C1 segment of cervical spinal cord (tissue), 14 donors: ENCODE measurements around the gene RPS6KC1.
"Not testable (repeated sequence)": the region's sequence is repeated elsewhere in the genome, so short reads cannot be mapped to it uniquely, and the experiment has no call there.

Experiments
- DNase-seq, 14 donors: peaks; one replicate each; lab custom pipeline; 2025; lab: John Stamatoyannopoulos, UW

Gene RPS6KC1

DNA sequence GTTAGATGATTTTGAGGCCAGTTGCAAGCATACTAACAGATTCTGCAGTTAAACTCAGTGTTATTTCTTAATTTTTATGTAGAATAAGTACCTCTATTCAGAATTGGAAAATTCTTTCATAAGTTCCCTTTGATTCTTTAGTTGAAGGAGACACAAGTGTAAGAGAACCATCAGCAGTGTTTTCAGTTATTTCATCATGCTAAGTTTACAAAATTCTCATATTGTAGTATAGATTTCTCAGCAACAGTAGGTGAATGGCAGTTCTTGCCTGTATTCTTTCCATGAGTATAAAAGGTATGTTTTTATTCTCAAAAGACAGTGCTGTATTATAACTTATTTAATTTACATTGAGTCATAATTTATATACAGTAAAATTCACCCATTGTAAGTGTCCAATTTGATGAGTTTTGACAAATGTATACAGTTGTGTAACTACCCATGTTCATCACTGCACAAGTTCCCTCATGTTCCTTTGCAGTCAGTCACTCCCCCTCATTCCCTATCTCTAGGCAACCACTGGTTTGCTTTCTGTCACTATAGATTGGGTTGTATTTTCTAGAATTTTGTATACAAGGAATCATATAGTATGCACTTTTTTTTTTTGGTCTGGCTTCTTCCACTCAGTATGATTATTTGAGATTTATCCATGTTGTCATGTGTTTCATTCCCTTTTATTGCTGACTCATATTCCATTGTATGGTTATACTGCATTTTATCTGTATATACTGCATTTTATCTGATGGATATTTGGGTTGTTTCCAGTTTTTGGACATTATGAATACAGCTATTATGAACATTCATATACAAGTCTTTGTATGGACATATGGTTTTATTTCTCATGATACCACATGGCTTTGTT is 3.9 kb downstream of the RPS6KC1 start:
- DNase-seq, result no peak

DNA sequence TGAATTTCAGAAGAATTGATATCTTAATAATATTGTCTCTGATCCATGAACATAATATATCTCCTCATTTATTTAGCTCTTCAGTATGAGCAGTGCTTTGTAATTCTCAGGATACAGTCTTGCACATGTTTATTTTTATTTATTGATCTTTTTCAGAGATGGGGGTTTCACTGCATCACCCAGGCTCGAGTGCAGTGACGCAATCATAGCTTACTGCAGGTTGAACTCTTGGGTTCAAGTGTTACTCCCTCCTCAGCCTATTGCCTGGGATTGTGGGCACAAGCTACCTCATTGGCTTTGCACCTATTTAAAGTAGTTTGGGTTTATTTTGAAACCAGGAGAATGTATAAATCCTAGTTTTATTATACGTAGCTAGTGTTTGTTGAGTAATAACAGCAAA is 4.7 kb downstream of the RPS6KC1 start:
- no peak for DNase-seq

DNA sequence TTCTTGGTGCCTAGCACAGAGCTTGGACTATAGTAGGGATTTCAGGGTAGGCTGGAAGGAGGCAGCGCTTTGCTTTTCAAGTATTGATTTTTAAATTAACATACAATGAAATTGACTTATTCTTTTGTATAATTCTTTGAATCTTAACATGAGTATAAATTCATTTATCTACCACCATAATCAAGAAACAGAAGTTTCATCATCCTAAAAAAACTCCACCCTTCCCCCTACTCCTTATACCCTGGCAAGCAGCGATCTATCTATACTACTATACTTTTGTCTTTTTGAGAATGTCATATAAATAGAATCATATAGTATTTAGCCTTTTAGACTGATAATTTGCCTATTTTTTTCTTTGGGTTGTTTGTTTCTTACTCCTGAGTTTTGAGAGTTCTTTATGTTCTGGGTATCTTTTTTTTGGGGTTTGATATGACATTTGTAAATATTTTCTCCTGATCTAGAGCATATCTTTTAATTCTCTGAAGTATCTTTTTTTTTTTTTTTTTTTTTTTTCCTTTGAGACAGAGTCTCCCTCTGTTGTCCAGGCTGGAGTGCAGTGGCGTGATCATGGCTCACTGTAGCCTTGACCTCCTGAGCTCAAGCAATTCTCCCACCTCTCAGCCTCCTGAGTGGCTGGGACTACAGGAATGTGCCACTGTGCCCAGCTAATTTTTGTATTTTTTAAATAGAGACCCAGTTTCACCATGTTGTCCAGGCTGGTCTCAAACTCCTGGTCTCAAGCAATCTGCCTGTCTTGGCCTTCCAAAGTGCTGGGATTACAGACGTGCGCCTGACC is 6.4 kb downstream of the RPS6KC1 start:
- no peak for DNase-seq

DNA sequence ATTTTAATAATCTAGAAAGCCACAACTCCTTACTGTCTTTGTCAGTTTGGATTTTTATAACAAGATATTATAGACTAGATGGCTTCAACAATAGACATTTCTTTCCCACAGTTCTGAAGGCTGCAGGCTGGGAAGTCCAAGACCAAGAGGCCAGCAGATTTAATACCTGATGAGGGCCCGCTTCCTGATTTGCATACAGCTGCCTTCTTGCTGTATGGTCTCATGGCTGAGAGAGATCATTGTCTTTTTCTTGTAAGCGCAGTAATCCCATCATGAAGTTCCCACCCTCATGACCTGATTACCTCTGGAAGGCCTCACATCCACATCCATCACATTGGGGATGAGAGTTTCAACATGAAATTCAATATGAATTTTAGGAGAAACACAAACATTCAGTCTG is 9.8 kb downstream of the RPS6KC1 start:
- no peak for DNase-seq

DNA sequence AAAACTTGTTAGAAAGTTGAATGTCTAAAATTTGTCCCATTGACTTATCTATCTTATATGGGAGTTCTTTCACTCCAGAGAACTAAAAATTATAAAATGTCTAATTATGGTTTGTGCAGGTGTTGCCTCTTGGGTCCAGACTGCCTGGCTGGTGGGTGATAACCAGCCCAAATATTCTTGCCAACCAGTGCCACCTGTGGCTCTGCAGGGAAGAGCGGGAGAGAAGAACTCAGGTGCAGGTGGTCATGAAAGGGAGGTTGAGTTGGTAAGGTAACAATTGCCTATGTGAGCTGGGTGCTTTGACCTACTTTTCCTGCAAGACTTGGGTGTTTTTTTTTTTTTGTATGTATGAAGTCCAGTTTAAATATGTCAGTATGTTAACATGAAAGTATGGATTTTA is 10.2 kb downstream of the RPS6KC1 start:
- no peak for DNase-seq

DNA sequence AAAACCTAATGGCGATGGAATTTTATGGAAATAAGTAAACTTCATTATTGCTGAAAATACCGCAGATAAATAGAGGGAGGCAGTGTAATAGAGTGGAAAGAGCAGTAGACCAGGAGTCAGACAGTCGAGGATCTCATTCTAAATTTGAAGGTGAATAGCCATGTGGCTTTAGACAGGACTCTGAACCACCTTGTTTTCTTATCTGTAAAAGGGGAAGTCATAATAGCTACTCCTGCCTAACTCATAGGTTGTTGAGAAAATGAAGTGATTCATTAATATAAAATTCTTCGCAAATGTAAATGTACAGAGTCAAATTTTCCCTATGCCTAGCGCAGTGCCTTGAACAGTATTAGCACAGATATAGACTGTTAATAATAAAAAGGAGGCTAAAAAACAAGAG is 14.8 kb downstream of the RPS6KC1 start:
- no peak for DNase-seq

DNA sequence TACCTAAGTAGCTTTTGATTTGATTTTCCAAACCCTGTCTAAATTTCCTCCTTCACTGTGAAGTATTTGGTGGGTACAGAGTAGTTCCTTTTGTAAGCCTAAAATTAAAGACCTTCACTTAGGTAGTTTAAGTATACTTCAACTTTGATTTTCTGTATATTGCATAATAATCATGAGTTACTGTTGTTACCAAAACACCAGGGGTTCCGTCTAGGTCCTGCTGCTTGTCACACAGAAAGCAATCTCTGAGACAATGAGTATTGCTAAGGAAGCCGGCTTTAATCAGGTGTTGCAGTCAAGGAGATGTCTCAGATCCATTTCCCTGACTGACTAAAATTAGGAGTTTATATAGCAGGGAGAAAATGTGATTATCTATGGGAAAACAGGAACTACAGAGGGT is 15.3 kb downstream of the RPS6KC1 start:
- no peak for DNase-seq

DNA sequence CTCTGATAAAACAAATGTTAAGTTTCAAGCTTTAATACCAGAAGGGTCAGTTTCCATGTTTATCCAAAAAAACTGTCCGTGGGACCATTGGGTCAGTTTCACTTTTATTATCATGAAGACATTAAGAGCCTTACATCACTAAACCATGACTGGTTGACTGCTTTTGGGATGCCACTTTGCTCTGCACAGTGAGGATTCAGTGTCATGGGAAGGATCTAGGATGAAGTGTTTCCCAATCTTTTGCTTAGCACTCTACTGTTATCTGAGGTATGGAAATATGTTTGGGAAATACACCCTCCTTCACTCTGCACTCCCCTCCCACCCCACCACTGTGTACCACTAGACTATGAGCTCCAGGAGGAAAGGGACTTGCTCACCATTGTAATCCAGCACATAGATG is 16.3 kb downstream of the RPS6KC1 start:
- no peak for DNase-seq

DNA sequence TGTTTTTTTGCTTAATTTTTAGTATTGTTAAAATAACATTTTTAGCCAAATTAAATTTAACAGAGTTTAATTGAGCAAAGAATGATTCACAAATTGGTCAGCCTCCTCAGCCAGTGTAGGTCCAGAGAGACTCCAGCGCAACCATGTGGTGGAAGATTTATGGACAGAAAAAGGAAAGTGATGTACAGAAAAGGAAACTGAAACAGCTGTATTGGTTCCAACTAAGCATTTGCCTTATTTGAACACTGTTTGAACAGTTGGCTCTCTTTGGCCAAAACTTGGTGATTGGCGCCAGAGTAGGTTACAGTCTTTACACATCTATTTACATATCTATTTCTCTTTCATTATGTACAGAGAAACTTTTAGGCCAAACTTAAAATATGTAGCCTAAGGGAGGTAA is 19.4 kb downstream of the RPS6KC1 start:
- DNase-seq, result no peak

DNA sequence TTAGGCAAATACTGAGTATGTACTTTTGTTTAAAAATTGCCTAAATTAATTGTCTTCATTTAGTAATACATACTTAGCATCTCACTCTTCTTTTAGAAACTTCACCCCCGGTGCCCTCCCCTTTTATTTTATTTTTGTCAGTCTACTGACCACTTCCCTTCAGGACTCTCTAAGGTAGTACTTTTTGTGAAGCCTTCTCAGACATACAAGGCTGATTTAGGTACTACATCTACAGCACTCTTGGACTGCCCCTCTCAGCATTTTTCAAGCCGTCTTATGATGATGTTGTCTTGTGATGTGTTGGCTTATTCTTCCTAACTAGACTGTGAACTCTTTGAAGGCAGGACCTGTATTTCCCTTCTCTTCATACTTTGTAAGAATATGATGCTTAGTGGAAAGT is 24.7 kb downstream of the RPS6KC1 start:
- DNase-seq, result no peak

DNA sequence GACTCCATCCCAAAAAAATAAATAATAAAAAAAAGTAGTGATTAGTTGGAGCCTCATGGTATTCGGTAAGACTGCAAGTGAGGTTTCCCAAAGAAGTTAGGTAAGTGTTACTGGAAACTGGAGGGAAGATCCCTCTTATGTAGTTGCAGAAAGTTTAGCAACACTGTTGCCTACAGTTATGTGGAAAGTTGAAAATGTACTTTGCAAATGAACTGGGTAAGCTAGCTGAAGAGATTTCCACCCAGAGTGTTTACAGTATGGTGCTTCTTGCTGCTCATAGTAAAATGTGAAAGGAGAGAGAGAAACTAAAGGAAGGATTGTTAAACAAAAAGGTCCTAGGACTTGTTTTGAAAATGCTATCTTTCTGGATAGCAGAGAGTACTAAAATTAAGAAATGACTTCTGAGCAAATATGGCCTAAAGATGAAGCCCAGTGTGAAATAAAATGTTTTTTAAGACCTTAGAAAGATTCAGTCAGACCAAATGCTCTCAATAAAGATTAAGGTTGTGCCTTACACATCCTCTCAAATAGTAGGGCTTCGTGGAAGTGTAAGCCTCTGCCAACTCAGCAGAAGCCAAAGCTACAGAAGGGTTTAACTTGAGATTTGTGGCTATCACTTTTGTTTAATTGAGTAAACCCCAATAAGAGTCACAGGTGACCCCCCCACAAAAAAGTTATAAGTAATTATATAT is 31.5 kb downstream of the RPS6KC1 start:
- DNase-seq, result no peak

DNA sequence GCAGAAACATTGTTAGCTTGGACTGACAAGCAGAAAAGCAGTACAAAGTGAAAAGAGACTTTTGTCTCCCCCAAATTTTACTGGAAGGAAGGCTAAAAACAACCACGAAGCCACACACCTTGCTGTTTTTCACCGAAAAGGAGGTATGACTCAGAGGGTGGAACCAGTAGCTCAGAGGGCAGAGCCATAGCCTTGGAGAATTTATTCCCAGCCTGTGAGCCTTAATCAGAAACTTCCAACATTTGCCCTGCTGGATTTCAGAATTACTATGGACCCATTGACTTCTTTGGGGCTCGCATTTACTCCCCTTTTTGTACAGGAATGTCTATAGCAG is 32.0 kb downstream of the RPS6KC1 start:
- DNase-seq, result no peak

DNA sequence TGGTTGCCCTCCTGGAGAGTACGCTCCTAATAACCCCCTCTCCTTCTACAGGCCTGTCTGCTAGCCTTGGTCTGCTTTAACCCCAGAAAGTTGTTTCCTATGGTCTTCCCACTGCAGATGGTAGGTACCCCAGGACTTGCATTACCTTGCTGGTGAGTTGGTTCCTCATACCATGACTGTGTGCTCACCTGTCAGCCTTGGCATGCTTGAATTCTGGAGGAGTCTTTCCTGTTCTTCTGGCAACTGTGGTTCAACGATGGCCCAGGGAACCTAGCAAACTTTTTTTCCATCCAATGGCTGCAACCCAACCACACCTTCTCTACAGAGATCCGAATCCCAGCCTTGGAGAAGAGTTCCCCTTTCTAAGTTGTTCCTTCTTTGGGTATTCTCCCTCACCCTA is 36.9 kb downstream of the RPS6KC1 start:
- no peak for DNase-seq

DNA sequence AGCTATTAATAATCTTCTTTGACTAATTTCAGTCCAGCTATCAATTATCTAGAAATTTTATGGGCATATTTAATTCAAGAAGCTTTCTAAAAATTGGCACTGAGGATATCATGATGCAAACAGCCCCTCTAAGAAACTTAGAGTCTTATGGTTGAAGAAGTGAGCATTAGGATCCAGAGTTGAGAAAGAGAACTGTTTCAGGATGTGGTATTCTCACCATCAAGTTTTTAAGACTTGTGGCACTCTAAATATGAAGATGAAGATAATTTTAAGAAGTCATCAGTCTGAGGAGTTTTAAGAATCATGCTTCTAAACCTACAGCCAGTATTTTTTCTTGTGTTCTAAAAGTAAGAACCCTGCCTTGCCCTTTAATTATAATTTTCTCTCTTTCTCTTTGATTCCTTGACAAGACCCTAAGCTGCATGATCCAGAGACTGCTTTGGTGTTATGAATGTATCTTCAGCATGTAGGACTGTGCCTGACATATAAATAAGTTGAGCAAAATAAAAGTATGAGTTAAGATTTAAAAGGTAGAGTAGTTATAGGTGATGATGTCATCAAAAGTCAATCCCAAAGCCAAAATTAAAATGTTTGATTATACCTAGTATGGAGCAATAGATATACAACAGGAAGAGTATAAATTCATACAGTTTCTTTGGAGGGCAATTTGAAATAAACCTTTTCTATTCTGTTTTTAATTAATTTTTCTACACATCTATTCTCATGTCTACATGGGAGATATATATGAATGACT is 39.1 kb downstream of the RPS6KC1 start:
- no peak for DNase-seq

DNA sequence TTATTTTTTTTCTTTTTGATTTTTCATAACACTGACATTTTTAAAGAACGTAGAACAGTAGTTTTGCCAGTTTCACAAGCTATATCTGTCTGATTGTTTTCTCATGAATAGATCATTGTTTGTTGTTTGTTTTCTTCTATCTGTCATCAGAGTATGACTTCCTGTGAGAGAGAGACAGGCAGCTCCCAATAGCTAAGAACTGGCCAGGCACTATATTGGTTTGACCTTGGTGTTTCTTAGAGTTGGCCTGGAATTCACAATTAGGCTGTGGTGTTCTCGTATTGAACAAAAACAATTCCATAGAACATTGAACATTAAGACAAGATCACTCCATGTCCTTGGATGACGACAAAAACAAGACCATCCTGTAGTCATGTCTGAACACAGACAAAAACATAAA is 43.4 kb downstream of the RPS6KC1 start:
- peak in 1 of 14 donors; percentile 13 for DNase-seq

DNA sequence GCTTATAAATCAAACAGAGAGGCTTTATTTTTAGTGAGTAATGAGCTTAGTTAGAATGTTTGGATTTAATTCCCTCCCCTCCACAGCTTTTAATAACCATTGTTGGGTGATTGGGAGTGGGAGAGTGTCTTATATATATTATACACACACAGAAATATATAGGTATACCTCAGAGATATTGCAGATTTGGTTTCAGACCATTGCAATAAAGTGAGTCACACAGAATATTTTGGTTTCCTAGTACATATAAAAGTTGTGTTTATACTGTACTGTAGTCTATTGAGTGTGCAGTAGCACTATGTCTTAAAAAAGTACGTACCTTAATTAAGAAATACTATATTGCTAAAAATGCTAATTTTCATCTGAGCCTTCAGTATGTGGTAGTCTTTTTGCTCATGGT is 44.4 kb downstream of the RPS6KC1 start:
- DNase-seq, result no peak

DNA sequence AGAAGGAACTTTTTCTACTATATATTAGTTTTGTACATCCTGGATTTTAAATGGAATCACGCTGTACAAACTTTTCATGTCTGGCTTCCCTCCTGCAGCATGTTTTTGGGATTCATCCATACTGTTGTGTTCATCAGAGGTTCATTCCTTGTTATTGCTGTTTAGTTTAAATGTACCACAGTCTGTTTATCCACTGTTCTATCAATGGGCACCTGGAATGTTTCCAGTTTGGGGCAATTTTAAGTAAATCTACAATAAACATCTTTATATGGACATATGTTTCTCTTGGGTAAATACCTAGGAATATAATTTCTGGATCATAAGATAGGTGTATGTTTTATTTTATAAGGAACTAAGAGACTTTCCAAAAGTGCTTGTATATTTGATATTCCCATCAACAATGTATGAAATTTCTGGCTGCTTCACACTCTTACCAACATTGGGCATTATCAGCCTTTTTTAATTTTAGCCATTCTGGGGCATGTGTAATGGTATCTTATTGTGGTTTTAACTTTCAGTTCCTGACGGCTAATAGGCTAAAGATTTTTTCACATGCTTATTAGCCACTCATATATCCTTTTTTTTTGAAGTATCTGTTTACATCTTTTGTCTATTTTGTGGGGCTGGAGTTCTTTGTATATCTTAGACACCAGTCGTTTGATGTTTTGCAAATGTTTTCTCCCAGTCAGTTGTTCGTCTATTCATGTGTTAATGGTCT is 48.8 kb downstream of the RPS6KC1 start:
- no peak for DNase-seq

DNA sequence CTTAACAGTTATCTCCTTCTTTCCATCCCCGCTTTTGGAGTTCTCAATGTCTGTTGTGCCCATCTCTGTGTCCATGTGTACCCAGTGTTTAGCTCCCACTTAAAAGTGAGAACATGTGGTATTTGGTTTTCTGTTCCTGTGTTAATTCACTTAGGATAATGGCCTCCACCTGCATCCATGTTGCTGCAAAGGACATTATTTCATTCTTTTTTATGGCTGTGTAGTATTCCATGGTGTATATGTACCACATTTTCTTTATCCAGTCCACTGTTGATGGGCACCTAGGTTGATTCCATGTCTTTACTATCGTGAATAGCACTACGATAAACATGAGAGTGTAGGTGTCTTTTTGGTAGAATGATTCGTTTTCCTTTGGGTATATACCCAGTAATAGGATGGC is 49.5 kb downstream of the RPS6KC1 start:
- not testable (repeated sequence) for DNase-seq

DNA sequence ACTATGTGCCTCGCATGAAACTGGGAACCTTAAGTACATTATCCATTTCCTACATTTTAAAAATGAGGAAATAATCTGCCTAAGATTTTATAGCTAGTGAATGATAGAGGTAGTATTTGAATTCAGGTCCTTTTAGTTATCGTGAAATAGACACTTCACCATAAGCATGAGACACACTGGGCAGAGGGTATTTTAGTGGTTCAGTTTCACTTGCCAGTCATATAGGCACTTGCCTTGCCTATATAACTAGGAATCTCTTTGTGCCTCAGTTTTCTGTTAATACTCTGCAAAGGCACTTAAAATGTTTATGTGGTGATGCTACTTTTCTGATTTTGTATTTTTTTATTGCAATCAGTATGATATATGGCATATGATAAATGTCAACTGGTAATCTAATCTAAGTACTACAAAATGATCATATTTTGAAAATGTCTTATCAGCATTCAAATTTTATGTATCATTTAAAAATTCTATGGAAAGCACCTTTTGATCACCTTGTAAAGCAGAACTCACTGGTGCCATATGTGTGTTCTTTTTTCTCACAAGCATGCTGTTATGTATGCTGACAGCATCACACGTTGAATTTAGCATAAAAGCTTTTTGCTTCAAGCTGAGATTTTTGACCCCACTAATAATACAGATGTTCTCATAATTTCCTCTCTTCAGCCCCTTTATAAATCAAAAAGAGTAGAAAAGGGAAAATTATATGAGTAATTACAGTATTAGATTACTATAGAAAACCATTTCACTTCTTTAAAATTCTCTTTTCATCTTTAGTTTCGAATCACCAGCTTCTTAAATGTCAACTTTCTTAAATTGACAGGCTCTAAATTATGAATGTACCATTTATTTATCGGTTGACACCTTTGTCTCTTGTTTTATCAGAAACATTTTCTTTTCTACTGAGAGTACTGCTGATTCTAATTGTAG is 52.6 kb downstream of the RPS6KC1 start:
- no peak for DNase-seq

DNA sequence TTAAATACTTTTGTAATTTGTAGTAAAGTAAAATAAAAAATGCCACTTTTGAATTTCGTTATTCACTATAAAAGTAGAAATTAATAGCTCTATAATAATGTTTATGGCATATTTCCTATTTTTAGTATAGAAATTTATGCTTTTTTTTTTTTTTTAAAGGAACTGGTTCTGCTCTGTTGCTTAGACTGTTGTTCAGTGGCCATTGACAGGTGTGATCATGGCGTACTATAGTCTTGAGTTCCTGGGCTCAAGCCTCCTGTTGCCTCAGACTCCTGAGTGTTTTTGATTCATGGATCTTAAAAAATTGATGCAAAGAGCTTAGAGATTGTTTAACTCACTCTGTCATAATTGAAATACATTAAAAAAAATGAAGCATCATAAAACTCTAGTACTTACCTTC is 53.6 kb downstream of the RPS6KC1 start:
- DNase-seq, result no peak
